AG04450 (cell line): ENCODE data around the gene CHI3L1. TPM values are rescaled to one million over a fixed set of nuclear protein-coding genes. Genes with fewer than 3 reads are reported as not detected.

Source experiments
- CTCF ChIA-PET: fragments of 300-600, 350-600 bp; formaldehyde crosslinking; extraction: SDS; loops from one replicate; lab custom pipeline; 2022; ENCODE audit warnings: antibody characterized with exemption, inconsistent platforms; lab: Charles Lee
- POLR2A ChIA-PET: fragments of 350-600 bp; formaldehyde crosslinking; extraction: SDS; loops from one replicate; lab custom pipeline; 2021; ENCODE audit warnings: antibody characterized with exemption, inconsistent platforms; lab: Yijun Ruan, JAX
- DNase-seq: peaks from one replicate; pipeline ENCODE4 v3.0.0-alpha.2; 2011; ENCODE audit warnings: low read depth, low spot score
- H3K27ac ChIP-seq: one replicate; pipeline ENCODE4 v1.5.1; 2012; ENCODE audit warnings: low read depth, low read length, control low read depth
- H3K27me3 ChIP-seq: one replicate; pipeline ENCODE4 v1.6.0; 2012; ENCODE audit warnings: low read length; ENCODE audit not compliant: control insufficient read depth, insufficient read depth
- H3K4me3 ChIP-seq: 2 replicates; pipeline ENCODE4 v1.5.1; 2011; ENCODE audit warnings: mild to moderate bottlenecking, low read depth, low read length, control low read depth
- H3K9me3 ChIP-seq: 2 replicates; pipeline ENCODE4 v1.5.1; 2012; ENCODE audit warnings: low read length; ENCODE audit not compliant: control insufficient read depth, insufficient read depth
- polyA plus RNA-seq: library from polyadenylated mRNA; depleted of rRNA; stranded (reverse); fragments of >200 nt; gene quantifications from 2 replicates; pipeline ENCODE4 v1.2.3, GENCODE V29; 2011
- TF ChIP-seq, protein P1 (sequence below): IDR thresholded peaks from 2 replicates; pipeline ENCODE4 v1.5.1; 2011; ENCODE audit warnings: low read depth, low read length, control low read depth, inconsistent platforms

Gene CHI3L1
- polyA plus RNA-seq, 1 experiment: 6.4 TPM

DNA sequence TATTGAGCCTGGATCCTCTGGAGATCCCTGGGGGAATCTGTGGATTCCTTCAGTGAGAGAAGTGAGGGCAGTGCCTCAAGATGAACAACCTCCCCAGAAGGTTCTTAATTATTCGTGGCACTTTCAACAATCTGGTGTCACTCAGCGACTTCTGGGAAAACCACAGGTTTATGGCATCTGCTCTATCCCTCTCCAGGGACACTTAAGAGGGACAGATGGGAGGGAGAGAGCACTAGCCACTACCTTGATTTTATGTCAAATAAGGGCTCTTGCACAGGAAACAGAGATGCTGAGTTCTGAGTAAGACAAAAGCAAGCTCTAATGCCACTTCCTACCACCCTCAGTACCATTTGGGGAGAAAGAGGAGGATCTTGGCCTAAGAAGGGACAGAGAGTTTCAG is 21.2 kb upstream of the CHI3L1 start:
- H3K27me3 ChIP-seq: peaks cover 7% of the 10 kb centered on the region
- TF ChIP-seq, protein P1, sequence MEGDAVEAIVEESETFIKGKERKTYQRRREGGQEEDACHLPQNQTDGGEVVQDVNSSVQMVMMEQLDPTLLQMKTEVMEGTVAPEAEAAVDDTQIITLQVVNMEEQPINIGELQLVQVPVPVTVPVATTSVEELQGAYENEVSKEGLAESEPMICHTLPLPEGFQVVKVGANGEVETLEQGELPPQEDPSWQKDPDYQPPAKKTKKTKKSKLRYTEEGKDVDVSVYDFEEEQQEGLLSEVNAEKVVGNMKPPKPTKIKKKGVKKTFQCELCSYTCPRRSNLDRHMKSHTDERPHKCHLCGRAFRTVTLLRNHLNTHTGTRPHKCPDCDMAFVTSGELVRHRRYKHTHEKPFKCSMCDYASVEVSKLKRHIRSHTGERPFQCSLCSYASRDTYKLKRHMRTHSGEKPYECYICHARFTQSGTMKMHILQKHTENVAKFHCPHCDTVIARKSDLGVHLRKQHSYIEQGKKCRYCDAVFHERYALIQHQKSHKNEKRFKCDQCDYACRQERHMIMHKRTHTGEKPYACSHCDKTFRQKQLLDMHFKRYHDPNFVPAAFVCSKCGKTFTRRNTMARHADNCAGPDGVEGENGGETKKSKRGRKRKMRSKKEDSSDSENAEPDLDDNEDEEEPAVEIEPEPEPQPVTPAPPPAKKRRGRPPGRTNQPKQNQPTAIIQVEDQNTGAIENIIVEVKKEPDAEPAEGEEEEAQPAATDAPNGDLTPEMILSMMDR: no peak
- ChIA-PET POLR2A (no interaction called here), CTCF (interaction anchor here (0.7 to 6.1 kb wide), 4 partner anchors 8 to 169 kb away, joined by 3 to 32 read pairs (median 6); no protein-coding TSS in a partner anchor)
- no peak overlapping the region for H3K4me3 ChIP-seq
- no peak overlapping the region for H3K27ac ChIP-seq
- H3K9me3 ChIP-seq: no peaks in the 10 kb centered on the region
- DNase-seq: no peak

DNA sequence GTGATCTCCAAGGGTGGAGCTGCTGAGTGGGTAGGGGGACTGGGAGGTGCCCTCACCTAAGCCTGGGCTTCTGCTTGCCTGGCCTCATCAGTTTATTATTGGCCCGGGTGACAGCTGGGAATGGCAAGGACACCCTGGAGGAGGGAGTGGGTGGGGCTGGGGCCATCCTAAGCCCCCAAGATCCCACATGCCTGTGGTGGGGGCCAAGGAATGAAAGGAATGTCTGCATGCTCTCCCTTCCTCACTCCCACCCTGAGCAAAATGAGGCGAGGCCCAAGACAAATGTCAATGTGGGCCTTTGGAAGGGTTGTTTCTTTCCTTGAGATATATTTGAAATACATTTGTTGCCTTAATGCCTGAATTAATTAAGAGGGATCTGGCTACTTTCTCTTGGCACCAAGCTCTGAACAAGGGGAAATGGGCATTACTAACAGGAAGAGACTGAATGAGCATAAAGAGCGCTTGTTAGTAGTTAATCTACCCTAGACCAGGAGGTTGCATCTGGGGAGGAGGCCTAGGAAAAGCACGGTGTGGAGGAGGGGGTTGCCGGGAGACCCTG is 19.7 kb upstream of the CHI3L1 start:
- Histone ChIP-seq H3K4me3 (no peak overlapping the region), H3K27me3 (peaks cover 4% of the 10 kb centered on the region), H3K27ac (no peak overlapping the region), H3K9me3 (peaks cover 3% of the 10 kb centered on the region; the same call in 1 of the 2 replicates)
- TF ChIP-seq, protein P1: no peak
- no peak for DNase-seq
- CTCF ChIA-PET: interaction anchor here (1.0 to 6.1 kb wide), 5 partner anchors 10 to 167 kb away, joined by 3 to 32 read pairs (median 3); no protein-coding TSS in a partner anchor
- POLR2A ChIA-PET: no interaction called here

DNA sequence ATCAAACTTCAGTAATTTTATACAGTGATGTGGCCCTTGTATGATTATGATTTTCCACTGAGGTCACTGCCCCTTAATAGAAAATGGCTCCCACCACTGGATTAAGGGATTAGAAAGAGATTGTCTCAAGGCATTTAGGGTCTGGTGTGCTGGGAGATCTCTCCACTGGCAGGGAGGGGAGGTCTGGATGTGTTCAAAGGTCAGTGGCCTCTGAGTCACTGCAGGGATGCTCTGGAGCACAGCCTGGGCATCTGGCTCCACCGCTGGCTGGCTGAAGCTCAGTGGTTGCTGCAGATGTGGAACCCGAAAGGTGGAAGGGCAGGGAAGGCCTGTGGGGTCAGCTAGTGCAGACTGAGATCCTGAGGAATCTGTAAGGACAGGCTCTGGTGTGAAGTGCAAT is 18.3 kb upstream of the CHI3L1 start:
- ChIA-PET CTCF (interaction anchor here (0.7 to 6.1 kb wide), 2 partner anchors 11 to 87 kb away, joined by 3 to 32 read pairs; no protein-coding TSS in a partner anchor), POLR2A (no interaction called here)
- H3K4me3 ChIP-seq: no peak overlapping the region
- TF ChIP-seq, protein P1: no peak
- H3K27me3 ChIP-seq: peaks cover 4% of the 10 kb centered on the region
- H3K27ac ChIP-seq: no peak overlapping the region
- DNase-seq: no peak
- H3K9me3 ChIP-seq: peaks cover 3% of the 10 kb centered on the region; the same call in 1 of the 2 replicates

DNA sequence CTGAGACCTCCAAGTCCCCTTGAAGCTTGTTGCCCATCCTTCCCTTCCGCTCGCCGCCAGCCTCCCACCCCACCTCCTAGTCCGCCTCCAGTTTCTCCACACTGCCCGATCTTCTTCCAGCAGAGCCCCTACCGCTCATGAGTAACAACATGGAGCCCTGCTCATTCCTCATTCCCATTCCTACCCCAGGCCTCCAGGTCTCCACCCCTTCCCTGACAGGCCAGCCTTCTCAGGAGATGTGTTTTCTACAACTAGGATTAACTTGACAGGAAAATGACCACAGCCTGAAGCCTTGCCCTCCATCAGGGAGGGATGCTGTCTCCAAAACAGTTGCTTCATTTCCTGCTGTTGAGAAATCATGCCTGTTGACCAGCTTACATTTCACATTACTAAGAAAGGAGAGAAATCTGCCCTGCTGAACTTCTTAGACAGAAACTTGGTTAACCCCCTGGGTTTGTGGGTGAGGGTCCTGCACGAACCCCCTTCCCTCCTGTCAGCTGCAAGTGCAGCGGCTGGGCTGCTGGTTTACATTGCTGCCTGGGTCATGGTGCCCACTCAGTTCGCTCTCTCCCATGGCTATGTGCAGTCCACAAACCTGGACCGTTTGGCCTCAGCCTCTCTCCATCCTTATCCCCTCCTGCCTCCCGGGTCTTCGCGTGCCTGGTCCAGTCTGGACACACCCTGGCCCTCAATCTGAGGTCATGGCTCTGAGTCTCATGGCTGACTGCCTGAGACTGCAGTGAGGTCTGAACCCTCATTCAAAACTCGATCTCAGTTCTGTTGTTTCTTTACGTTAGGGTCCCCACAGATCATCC is 16.1 kb upstream of the CHI3L1 start:
- no peak overlapping the region for H3K4me3 ChIP-seq
- H3K27ac ChIP-seq: peak overlapping the region; percentile 92
- peak; percentile 90 for DNase-seq
- ChIA-PET CTCF (interaction anchor here (0.6 to 6.1 kb wide), 4 partner anchors 13 to 163 kb away, joined by 5 to 32 read pairs (median 6); no protein-coding TSS in a partner anchor), POLR2A (interaction anchor here (0.7 to 0.8 kb wide), 2 partner anchors 30 to 54 kb away, joined by 3 read pairs; no protein-coding TSS in a partner anchor)
- TF ChIP-seq, protein P1: 0 out of 2 replicates have a peak, but pooled peaks have one; percentile 2
- peaks cover 3% of the 10 kb centered on the region for H3K27me3 ChIP-seq
- H3K9me3 ChIP-seq: peaks cover 3% of the 10 kb centered on the region; the same call in 1 of the 2 replicates
